HG02763 (cell line): ENCODE data around the gene ADAMTS2.

ENCODE experiments used
- ATAC-seq: cut with Tn5 transposase; IDR thresholded peaks from one replicate; pipeline ENCODE4 v1.9.1; 2021; ENCODE audit warnings: mild to moderate bottlenecking, moderate library complexity; ENCODE audit not compliant: unreplicated experiment

The ADAMTS2 gene

DNA sequence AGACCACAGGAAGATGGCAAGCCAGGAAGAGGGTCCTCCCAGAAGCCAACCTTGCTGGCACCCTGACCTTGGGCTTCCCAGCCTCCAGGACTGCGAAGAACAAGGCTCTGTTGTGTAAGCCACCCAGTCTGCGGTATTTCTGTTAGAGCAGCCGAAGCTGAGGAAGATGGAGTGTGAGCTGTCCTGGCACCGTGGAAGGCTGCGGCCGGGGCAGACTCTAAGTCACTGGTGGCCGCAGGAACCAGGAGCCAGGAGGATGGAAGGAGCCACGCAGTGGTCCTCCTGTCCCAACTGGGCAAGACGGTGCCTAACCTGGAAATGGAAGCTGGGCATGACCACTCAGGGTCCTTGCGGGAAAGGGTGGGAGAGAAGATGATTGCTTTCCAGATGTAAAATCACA, 196.0 kb downstream of the ADAMTS2 start:
- no peak for ATAC-seq

GRCh38 chr5:179148703-179149170, 196.5 kb downstream of the ADAMTS2 start:
- no peak for ATAC-seq

GRCh38 chr5:179147991-179148702, 197.1 kb downstream of the ADAMTS2 start:
- no peak for ATAC-seq

- no peak for ATAC-seq
Observed at GRCh38 chr5:179146277-179146676, 199.0 kb downstream of the ADAMTS2 start.

GRCh38 chr5:179143446-179143845, 201.8 kb downstream of the ADAMTS2 start:
- ATAC-seq: no peak

- ATAC-seq: no peak
Observed at GRCh38 chr5:179142434-179143198, 202.6 kb downstream of the ADAMTS2 start.

GRCh38 chr5:179141867-179142266, 203.4 kb downstream of the ADAMTS2 start:
- ATAC-seq: no peak

DNA sequence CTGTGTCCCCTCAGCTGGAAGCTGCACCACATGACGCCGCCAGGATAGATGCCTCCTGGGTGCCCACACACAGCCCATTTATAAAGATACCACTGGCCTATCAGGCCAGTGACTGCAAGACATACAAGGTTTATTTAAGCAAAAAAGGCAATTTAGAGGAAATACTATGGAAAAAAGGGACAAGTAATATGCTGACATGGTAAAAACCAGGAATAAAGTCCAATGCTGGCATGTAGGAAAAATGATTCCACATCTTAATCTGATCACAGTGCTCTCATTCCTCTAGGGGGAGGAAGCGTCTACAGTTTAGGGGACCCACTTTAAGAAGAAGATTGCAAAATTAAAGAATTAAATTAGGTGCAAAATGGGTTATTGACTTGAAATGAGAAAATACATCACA, 205.0 kb downstream of the ADAMTS2 start:
- ATAC-seq: no peak

GRCh38 chr5:179139936-179140235, 205.4 kb downstream of the ADAMTS2 start:
- no peak for ATAC-seq

DNA sequence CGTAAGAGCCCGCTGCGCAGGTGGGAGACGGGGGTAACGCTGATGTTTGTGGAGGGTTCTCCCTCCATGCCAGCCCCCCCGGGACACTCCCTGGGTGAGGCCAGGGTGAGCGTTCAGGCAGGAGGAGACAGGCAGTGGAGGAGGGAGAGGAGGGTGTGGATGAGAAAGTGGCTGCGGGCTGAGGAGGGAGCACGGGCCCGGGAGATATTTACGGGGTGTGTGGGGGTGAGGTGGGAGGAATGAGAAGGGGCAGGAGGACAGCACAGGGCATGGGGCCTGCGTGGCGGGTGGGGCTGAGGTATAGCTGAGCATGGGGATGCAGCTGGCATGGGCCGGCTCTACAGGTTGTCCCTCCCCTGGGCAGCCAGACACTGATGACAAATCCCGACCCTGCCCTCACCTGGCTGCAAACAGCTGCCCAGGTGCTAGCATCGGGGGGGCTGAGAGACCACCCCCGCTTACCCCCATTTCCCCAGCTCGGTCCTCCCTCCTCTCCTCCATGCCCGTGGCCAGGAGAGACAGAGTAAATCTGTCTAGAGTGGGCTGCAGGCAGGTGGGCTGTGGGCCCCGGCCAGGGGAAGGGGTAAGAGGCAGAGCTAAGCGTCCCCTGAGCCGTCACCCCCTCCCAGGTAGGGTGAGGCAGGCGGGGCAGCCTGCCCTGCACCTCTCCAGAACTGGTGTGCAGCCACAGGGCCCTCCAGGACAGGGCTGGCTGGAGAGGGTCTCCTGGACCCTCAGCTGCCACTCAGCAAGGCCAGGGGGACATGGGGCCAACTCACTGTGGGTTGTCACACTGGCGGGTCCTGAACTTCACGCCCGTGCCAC, 205.9 kb downstream of the ADAMTS2 start:
- ATAC-seq: no peak

DNA sequence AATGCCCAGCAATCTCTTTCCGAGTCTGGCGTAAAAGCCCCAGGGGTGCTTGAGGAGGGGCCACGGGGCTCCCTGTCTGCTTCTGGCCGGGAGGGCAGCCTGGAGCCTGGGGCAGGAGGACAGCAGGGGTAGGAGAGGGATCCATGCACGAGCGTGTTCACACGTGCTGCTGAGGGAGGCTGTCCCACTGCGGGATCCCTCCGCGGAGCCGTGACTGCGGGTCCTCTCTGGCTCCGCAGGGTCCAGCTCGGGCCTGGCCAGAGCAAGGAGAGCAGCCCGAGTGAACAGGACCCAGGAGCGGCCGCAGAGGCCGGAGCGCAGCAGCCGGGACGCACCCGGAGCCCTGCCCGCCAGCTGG, 206.7 kb downstream of the ADAMTS2 start:
- no peak for ATAC-seq

DNA sequence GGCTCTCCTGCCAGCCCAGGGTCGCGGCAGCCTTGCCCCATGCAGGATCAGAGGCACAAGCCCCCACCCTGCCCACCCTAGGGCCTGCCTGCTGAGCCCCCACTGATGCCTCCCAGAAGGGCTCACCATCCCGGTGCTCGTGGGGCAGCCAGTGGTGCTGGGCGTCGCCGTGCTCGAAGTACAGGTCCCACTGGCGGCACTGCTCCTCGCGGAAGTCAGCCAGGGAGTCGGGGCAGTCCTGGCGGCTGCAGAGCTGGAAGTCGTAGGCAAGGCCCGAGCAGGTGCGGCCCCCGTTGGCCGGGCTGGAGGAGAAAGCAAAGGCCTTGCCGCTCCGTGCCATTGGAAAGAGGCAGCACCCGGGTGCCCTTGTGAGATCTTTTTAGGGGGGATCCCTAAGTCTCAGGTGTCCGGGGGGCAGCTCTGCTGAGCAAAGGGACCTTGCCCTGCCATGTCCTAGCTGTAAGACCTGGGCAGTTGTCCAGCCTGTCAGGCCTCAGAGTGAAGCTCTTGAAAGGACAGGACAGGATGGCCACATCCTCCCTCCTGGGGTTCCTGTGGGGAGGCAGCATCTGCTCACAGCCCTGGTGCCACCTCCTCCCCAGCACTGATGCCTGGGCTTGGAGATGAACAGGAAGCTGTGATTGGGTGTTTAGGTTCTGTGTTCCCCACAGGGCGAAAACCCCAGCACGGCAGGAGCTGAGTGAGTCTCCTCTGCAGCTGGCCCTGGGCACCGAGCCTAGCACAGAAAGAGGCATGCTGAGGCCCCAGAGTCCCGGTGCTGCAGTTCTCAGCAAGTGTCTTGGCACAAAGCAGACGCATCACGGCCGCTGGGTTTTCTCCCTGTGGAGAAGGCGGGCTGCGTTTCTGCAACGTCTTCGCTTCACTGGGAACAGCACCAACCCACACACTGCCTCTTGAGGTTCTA, 207.4 kb downstream of the ADAMTS2 start:
- no peak for ATAC-seq

- ATAC-seq: no peak
Observed at GRCh38 chr5:179137016-179137642, 208.1 kb downstream of the ADAMTS2 start.

GRCh38 chr5:179135441-179136215, 209.6 kb downstream of the ADAMTS2 start:
- no peak for ATAC-seq

GRCh38 chr5:179135006-179135405, 210.3 kb downstream of the ADAMTS2 start:
- no peak for ATAC-seq

DNA sequence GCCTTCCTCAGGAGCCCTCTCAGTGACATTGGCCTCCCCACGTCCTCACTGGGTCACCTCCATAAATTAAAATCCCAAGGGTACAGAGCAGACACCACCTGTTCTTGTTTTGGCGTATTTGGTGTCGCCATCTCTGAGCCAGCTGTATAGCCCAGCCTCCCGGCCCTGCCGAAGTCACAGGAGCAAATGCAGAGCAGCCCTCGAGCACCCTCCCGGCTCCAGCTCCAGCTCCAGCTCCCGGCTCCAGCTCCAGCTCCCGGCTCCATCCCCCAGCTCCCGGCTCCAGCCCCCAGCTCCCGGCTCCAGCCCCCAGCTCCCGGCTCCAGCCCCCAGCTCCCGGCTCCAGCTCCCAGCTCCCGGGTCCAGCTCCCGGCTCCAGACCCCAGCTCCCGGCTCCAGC, 210.8 kb downstream of the ADAMTS2 start:
- ATAC-seq: no peak

- ATAC-seq: no peak
Observed at GRCh38 chr5:179132586-179133355, 212.5 kb downstream of the ADAMTS2 start.

GRCh38 chr5:179131886-179132585, 213.2 kb downstream of the ADAMTS2 start:
- ATAC-seq: no peak
